ENCODE results near the gene GGCT. TPM values are rescaled to one million over a fixed set of nuclear protein-coding genes. Genes with fewer than 3 reads are reported as not detected.
A peak's percentile ranks its signal among the peaks of the same experiment; 100 is the strongest.

GGCT gene
- total and polyA plus RNA-seq, 8 donors, result 2.9 to 56.5 (median 25.7) TPM; not detected in 1

DNA sequence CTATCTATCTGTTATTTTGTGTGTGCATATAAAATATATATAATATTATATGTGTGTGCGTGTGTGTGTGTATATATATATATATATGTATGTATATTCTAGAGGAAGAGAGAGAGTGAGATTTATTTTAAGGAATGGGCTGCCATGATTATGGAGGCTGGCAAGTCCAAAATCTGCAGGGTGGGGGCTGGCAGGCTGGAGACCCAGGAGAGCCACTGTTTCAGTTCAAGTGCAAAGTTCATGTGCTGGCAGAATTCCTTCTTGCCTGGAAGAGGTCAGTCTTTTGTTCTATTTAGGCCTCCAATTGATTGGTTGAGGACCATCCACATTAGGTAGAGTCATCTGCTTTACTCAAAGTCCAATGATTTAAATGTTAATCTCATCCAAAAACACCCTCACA is 47.7 kb upstream of the GGCT start:
- no peak overlapping the region for H3K27ac ChIP-seq
- peaks cover 0 to 33% (median 22%) of the 10 kb centered on the region in 4 donors for H3K36me3 ChIP-seq
- no peaks in the 10 kb centered on the region for H3K9me3 ChIP-seq
- H3K4me3 ChIP-seq, result no peak overlapping the region
- H3K27me3 ChIP-seq, result no peaks in the 10 kb centered on the region
- intact Hi-C loops (cut with DNase I; ENCODE audit: low total_unique reads), result no loop called here
- TF ChIP-seq POLR2AphosphoS5 (IDR thresholded peaks at IDR 0.05) (no peak), POLR2A (IDR thresholded peaks at IDR 0.05) (no peak), EP300 (IDR thresholded peaks at IDR 0.05) (no peak)
- TF ChIP-seq, protein P1, sequence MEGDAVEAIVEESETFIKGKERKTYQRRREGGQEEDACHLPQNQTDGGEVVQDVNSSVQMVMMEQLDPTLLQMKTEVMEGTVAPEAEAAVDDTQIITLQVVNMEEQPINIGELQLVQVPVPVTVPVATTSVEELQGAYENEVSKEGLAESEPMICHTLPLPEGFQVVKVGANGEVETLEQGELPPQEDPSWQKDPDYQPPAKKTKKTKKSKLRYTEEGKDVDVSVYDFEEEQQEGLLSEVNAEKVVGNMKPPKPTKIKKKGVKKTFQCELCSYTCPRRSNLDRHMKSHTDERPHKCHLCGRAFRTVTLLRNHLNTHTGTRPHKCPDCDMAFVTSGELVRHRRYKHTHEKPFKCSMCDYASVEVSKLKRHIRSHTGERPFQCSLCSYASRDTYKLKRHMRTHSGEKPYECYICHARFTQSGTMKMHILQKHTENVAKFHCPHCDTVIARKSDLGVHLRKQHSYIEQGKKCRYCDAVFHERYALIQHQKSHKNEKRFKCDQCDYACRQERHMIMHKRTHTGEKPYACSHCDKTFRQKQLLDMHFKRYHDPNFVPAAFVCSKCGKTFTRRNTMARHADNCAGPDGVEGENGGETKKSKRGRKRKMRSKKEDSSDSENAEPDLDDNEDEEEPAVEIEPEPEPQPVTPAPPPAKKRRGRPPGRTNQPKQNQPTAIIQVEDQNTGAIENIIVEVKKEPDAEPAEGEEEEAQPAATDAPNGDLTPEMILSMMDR (IDR thresholded peaks at IDR 0.05), result no peak
- H3K4me1 ChIP-seq, result peaks cover 0 to 21% (median 10%) of the 10 kb centered on the region in 4 donors
- no peak for DNase-seq
- WGBS, 5 donors, result 39 to 96% (median 72%) methylated on average over 1 of the region's 1 CpG

DNA sequence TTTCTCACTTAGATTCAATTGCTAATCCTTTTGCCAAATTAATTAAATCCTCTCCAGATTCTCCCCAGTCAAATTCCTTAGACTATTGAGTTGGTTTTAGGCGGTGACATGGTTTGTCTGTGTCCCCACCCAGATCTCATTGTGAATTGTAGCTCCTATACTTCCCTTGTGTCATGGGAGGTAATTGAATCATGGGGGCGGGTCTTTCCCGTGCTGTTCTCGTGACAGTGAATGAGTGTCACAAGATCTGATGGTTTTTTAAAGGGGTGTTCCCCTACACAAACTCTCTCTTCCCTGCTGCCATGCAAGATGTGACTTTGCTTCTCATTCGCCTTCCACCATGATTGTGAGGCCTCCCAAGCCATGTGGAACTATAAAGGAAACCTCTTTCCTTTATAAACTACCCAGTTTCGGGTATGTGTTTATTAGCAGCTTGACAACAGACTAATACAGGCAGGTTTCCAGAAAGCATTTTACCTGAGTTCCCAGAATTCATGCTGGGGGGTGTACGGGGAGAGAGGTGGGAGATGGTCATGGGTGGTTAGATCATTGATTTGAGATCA is 45.4 kb upstream of the GGCT start:
- H3K9me3 ChIP-seq, result no peaks in the 10 kb centered on the region
- H3K27me3 ChIP-seq, result no peaks in the 10 kb centered on the region
- peaks cover 0 to 21% (median 10%) of the 10 kb centered on the region in 4 donors for H3K4me1 ChIP-seq
- H3K4me3 ChIP-seq, result no peak overlapping the region
- WGBS, 5 donors, result 76 to 89% (median 83%) methylated on average over 7 of the region's 7 CpGs
- H3K36me3 ChIP-seq, result peaks cover 0 to 33% (median 30%) of the 10 kb centered on the region in 4 donors
- TF ChIP-seq POLR2AphosphoS5 (IDR thresholded peaks at IDR 0.05) (no peak), POLR2A (IDR thresholded peaks at IDR 0.05) (no peak), EP300 (IDR thresholded peaks at IDR 0.05) (no peak)
- TF ChIP-seq, protein P1 (IDR thresholded peaks at IDR 0.05), result no peak
- peak in 1 of 2 donors; percentile 6 for DNase-seq
- intact Hi-C loops (cut with DNase I; ENCODE audit: low total_unique reads), result no loop called here
- peak overlapping the region in 1 of 5 donors; percentile 78 for H3K27ac ChIP-seq

DNA sequence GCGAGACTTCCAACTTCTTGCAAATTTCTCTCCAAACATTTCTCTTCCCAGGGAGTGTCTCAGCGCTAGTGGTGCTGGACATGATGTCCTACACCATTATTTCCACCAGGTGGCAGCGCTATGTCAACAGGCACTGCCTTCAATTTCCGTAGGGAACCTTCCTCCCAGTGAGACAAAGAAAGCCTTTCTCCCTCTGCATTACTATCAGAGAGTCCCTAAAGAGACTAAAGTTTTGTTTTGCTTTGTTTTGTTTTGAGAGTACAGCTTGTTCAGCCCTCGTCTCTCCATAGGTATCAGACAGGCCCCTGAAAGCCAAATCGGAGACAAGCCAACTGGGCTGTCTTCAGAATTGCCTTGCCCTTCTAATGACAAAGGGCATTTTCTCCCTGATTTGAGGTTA is 44.2 kb upstream of the GGCT start:
- Histone ChIP-seq H3K36me3 (peaks cover 0 to 29% (median 25%) of the 10 kb centered on the region in 4 donors), H3K27me3 (no peaks in the 10 kb centered on the region), H3K4me3 (no peak overlapping the region), H3K9me3 (no peaks in the 10 kb centered on the region), H3K27ac (peak overlapping the region in 1 of 5 donors; percentile 30), H3K4me1 (peaks cover 0 to 21% (median 10%) of the 10 kb centered on the region in 4 donors)
- DNase-seq, result peak; percentile 77 to 91
- TF ChIP-seq, protein P1 (IDR thresholded peaks at IDR 0.05), result peak in 5 of 7 experiments; percentile 83 to 95 (median 86)
- TF ChIP-seq POLR2A (IDR thresholded peaks at IDR 0.05) (no peak), POLR2AphosphoS5 (IDR thresholded peaks at IDR 0.05) (peak in 1 of 3 donors; percentile 42)
- intact Hi-C loops (cut with DNase I; ENCODE audit: low total_unique reads), result no loop called here
- WGBS, 5 donors, result 10 to 16% (median 15%) methylated on average over 6 of the region's 6 CpGs

DNA sequence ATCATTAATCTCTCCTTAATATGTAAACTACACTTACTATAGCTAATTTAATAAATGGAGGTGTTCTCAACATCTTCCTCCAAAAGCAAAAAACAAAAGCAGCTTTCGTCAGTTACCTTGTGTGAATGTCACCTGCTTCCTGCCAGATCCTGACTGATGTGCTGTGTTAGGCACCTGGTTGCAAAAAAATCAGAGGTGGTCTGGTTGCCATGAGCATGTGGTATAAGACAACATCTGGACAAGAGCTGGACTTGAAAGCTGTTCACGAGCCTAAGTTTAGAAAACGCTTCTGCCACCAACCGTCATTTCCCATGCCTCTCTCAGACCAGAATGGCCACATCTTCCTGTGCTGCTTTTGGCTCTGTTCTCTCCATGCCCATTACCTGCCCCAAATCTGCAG is 42.0 kb upstream of the GGCT start:
- Histone ChIP-seq H3K27me3 (no peaks in the 10 kb centered on the region), H3K9me3 (no peaks in the 10 kb centered on the region), H3K27ac (no peak overlapping the region), H3K4me3 (no peak overlapping the region), H3K36me3 (peaks cover 0 to 33% (median 27%) of the 10 kb centered on the region in 4 donors), H3K4me1 (peaks cover 0 to 21% (median 10%) of the 10 kb centered on the region in 4 donors)
- DNase-seq, result no peak
- no peak for TF ChIP-seq POLR2A (IDR thresholded peaks at IDR 0.05)
- TF ChIP-seq, protein P1 (IDR thresholded peaks at IDR 0.05), result no peak
- no peak for TF ChIP-seq POLR2AphosphoS5 (IDR thresholded peaks at IDR 0.05)
- TF ChIP-seq EP300 (IDR thresholded peaks at IDR 0.05), result no peak
- intact Hi-C loops (cut with DNase I; ENCODE audit: low total_unique reads), result no loop called here
- WGBS, 5 donors, result 94 to 100% (median 97%) methylated on average over 4 of the region's 4 CpGs

All from stomach (tissue), 9 donors.